GM18858 (cell line): ENCODE data around the gene UCK2.

Experiments used
- ATAC-seq: cut with Tn5 transposase; IDR thresholded peaks from one replicate; pipeline ENCODE4 v1.9.1; 2021; ENCODE audit not compliant: unreplicated experiment

The UCK2 gene

GRCh38 chr1:165928075-165928731 lies 100.8 kb downstream of the UCK2 start:
- peak; percentile 38 for ATAC-seq

GRCh38 chr1:165930961-165931360 lies 103.5 kb downstream of the UCK2 start:
- no peak for ATAC-seq

- ATAC-seq, result no peak
Observed at GRCh38 chr1:165933446-165934170, 106.2 kb downstream of the UCK2 start.

- no peak for ATAC-seq
Observed at GRCh38 chr1:165936542-165936941, 109.1 kb downstream of the UCK2 start.

- ATAC-seq, result no peak
Observed at GRCh38 chr1:165937829-165938228, 110.4 kb downstream of the UCK2 start.

GRCh38 chr1:165938844-165939243 lies 111.4 kb downstream of the UCK2 start:
- no peak for ATAC-seq

GRCh38 chr1:165941531-165941930 lies 114.1 kb downstream of the UCK2 start:
- no peak for ATAC-seq

- no peak for ATAC-seq
Observed at GRCh38 chr1:165942062-165942461, 114.6 kb downstream of the UCK2 start.

GRCh38 chr1:165942927-165943597 lies 115.6 kb downstream of the UCK2 start:
- peak; percentile 47 for ATAC-seq

GRCh38 chr1:165945911-165946310 lies 118.5 kb downstream of the UCK2 start:
- no peak for ATAC-seq

- ATAC-seq, result no peak
Observed at GRCh38 chr1:165947797-165948455, 120.5 kb downstream of the UCK2 start.

- ATAC-seq, result no peak
Observed at GRCh38 chr1:165949335-165950130, 122.1 kb downstream of the UCK2 start.

- no peak for ATAC-seq
Observed at GRCh38 chr1:165954940-165955339, 127.5 kb downstream of the UCK2 start.

- ATAC-seq, result no peak
Observed at GRCh38 chr1:165958306-165958705, 130.9 kb downstream of the UCK2 start.

- ATAC-seq, result no peak
Observed at GRCh38 chr1:165960136-165960535, 132.7 kb downstream of the UCK2 start.

- no peak for ATAC-seq
Observed at GRCh38 chr1:165960881-165961280, 133.5 kb downstream of the UCK2 start.
